GM12878 (cell line): ENCODE data around the gene NR3C1. TPM values are rescaled to one million over a fixed set of nuclear protein-coding genes. Genes with fewer than 3 reads are reported as not detected.
A peak's percentile ranks its signal among the peaks of the same experiment; 100 is the strongest.

Experiments
- CBX5 ChIP-seq: sonication (generic); IDR thresholded peaks from 2 replicates; pipeline ENCODE4 v1.6.1; 2016; ENCODE audit warnings: low read depth, moderate library complexity, mild to moderate bottlenecking, inconsistent platforms
- CEBPB ChIP-seq, 2 experiments: fragments of 150-350 bp in 1 of 2; IDR thresholded peaks; 2 replicates each; pipeline ENCODE4 v1.6.1; 2012 to 2014; ENCODE audit warnings: low read depth in 2 of 2, low read length in 2 of 2, borderline replicate concordance in 1 of 2, inconsistent platforms in 1 of 2
- CEBPZ ChIP-seq: fragments of 150-350 bp; IDR thresholded peaks from 2 replicates; pipeline ENCODE4 v1.6.1; 2016; ENCODE audit warnings: low read depth, low read length
- CHD2 ChIP-seq: IDR thresholded peaks from 2 replicates; pipeline ENCODE4 v1.6.1; 2011; ENCODE audit warnings: low read depth, low read length, improper control_type of control experiment, borderline replicate concordance
- CREB1 ChIP-seq: IDR thresholded peaks from 2 replicates; pipeline ENCODE4 v1.6.1; 2012; ENCODE audit warnings: low read depth, mild to moderate bottlenecking, inconsistent platforms
- EP300 ChIP-seq, 2 experiments: fragments of 150-350 bp in 1 of 2; IDR thresholded peaks; 2 replicates each; pipeline ENCODE4 v1.6.1; 2011 to 2012; ENCODE audit warnings: low read depth in 2 of 2, low read length in 2 of 2, borderline replicate concordance in 1 of 2, improper control_type of control experiment in 1 of 2, inconsistent platforms in 1 of 2; ENCODE audit not compliant: control insufficient read depth in 1 of 2
- IRF4 ChIP-seq: IDR thresholded peaks from 2 replicates; pipeline ENCODE4 v1.6.1; 2011; ENCODE audit warnings: low read depth, low read length
- KDM1A ChIP-seq: fragments of 200-600 bp; sonication (generic); IDR thresholded peaks from 2 replicates; pipeline ENCODE4 v1.6.1; 2016; ENCODE audit warnings: borderline replicate concordance
- MXI1 ChIP-seq: fragments of 150-350 bp; IDR thresholded peaks from 2 replicates; pipeline ENCODE4 v1.6.1; 2011; ENCODE audit warnings: low read depth, mild to moderate bottlenecking, inconsistent platforms, low read length, improper control_type of control experiment
- NKRF ChIP-seq: fragments of 450-650 bp; conservative IDR thresholded peaks from 2 replicates; pipeline ENCODE4 v1.6.1; 2017; ENCODE audit warnings: mild to moderate bottlenecking, moderate library complexity
- NR2C1 ChIP-seq: fragments of 450-650 bp; IDR thresholded peaks from 2 replicates; pipeline ENCODE4 v1.6.1; 2017; ENCODE audit warnings: antibody characterized with exemption, mild to moderate bottlenecking, moderate library complexity
- POLR2A ChIP-seq: IDR thresholded peaks from 2 replicates; pipeline ENCODE4 v1.6.1; 2011; ENCODE audit warnings: low read depth, mild to moderate bottlenecking, low read length
- RB1 ChIP-seq: fragments of 450-650 bp; formaldehyde crosslinking; IDR thresholded peaks from 2 replicates; pipeline ENCODE4 v1.6.1; 2017; ENCODE audit warnings: mild to moderate bottlenecking, borderline replicate concordance
- RCOR1 ChIP-seq: conservative IDR thresholded peaks from 2 replicates; pipeline ENCODE4 v1.6.1; 2012; ENCODE audit warnings: low read depth, low read length, improper control_type of control experiment
- SIN3A ChIP-seq: IDR thresholded peaks from 2 replicates; pipeline ENCODE4 v1.6.1; 2012; ENCODE audit warnings: low read depth, low read length, improper control_type of control experiment
- SMAD5 ChIP-seq: IDR thresholded peaks from 2 replicates; pipeline ENCODE4 v1.6.1; 2016; ENCODE audit warnings: antibody characterized with exemption, low read depth
- STAT1 ChIP-seq: fragments of 450-650 bp; conservative IDR thresholded peaks from 2 replicates; pipeline ENCODE4 v1.6.1; 2014; ENCODE audit warnings: antibody characterized with exemption, mild to moderate bottlenecking
- USF1 ChIP-seq: IDR thresholded peaks from 2 replicates; pipeline ENCODE4 v1.6.1; 2011; ENCODE audit warnings: borderline replicate concordance, low read depth, mild to moderate bottlenecking, moderate library complexity, mixed read lengths, low read length; ENCODE audit not compliant: insufficient read depth; ENCODE audit errors: extremely low read length
- WRNIP1 ChIP-seq: IDR thresholded peaks from 2 replicates; pipeline ENCODE4 v1.6.1; 2011; ENCODE audit warnings: low read depth, low read length, improper control_type of control experiment, borderline replicate concordance
- YBX1 ChIP-seq: fragments of 450-650 bp; IDR thresholded peaks from 2 replicates; pipeline ENCODE4 v1.6.1; 2016; ENCODE audit warnings: antibody characterized with exemption
- ZNF384 ChIP-seq: IDR thresholded peaks from 2 replicates; pipeline ENCODE4 v1.6.1; 2012; ENCODE audit warnings: low read depth, mild to moderate bottlenecking, low read length, improper control_type of control experiment, borderline replicate concordance
- ZNF687 ChIP-seq: fragments of 450-650 bp; IDR thresholded peaks from 2 replicates; pipeline ENCODE4 v1.6.1; 2017; ENCODE audit warnings: mild to moderate bottlenecking, moderate library complexity
- polyA plus RNA-seq, 11 experiments: library from polyadenylated mRNA; depleted of rRNA in 4 of 11; unstranded in 6 of 11; stranded (reverse) in 5 of 11; fragments of >200 nt; fragmentation: Nextera tagmentation in 4 of 11; fragmentation: Illumina TruSeq in 1 of 11; extraction: Ambion mirVana in 4 of 11; extraction: Trizol in 1 of 11; gene quantifications; 1 replicate in 1 of 11; 2 replicates in 10 of 11; pipeline versions ENCODE4 v1.2.1 to v1.2.3, GENCODE V29; 2011 to 2016; ENCODE audit warnings: inconsistent platforms in 2 of 11, missing spikeins in 2 of 11, low read depth in 1 of 11
- total RNA-seq, 4 experiments: library from RNA; depleted of rRNA in 3 of 4; stranded (reverse); fragments of >200 nt in 3 of 4; fragmentation: Illumina TruSeq in 1 of 4; extraction: Trizol in 1 of 4; gene quantifications; 2 replicates each; pipeline versions ENCODE4 v1.2.1 to v1.2.3, GENCODE V29; 2013 to 2021

The NR3C1 gene
- total and polyA plus RNA-seq, 10 of the 15 experiments (the other 5 are each of a cell fraction or from before 2014, with no cell fraction given), result 49.7 to 141 (median 109) TPM

- TF ChIP-seq CREB1, result no peak
- TF ChIP-seq NR2C1, result no peak
- no peak for TF ChIP-seq STAT1
- TF ChIP-seq SMAD5, result no peak
- TF ChIP-seq CEBPB (IDR thresholded peaks at IDR 0.05; ENCODE audit: borderline replicate concordance in 1 of 2, low read depth in 2 of 2, low read length in 2 of 2), result no peak
- TF ChIP-seq ZNF687, result no peak
- no peak for TF ChIP-seq WRNIP1
- TF ChIP-seq RCOR1, result no peak
- no peak for TF ChIP-seq YBX1
- TF ChIP-seq CBX5, result no peak
- TF ChIP-seq KDM1A, result no peak
- TF ChIP-seq NKRF, result peak; percentile 60
- no peak for TF ChIP-seq ZNF384
- TF ChIP-seq SIN3A, result peak; percentile 25; the same call in 1 of the 2 replicates
- no peak for TF ChIP-seq CEBPZ
- TF ChIP-seq USF1, result no peak
- no peak for TF ChIP-seq EP300 (IDR thresholded peaks at IDR 0.05; ENCODE audit: borderline replicate concordance in 1 of 2, control insufficient read depth in 1 of 2, low read depth in 2 of 2, low read length in 2 of 2)
- TF ChIP-seq MXI1, result peak; percentile 91
- TF ChIP-seq IRF4, result no peak
- TF ChIP-seq CHD2, result no peak
- TF ChIP-seq RB1, result no peak
- no peak for TF ChIP-seq POLR2A
Observed at GRCh38 chr5:143402017-143402552, 1.4 kb downstream of the NR3C1 start (continued).
